PC-9 (cell line): ENCODE data around the gene ZMAT5. TPM values are rescaled to one million over a fixed set of nuclear protein-coding genes. Genes with fewer than 3 reads are reported as not detected.
"Not testable (repeated sequence)": the region's sequence is repeated elsewhere in the genome, so short reads cannot be mapped to it uniquely, and the experiment has no call there.

ENCODE experiments used
- BruUV-seq: library from RNA; stranded (reverse); fragments of 400-500 nt; replicated peaks from 2 replicates; lab custom pipeline; 2021; lab: Mats Ljungman, UMichigan
- CTCF ChIA-PET: fragments of 300-600 bp; sonication (Branson Sonifier 250); formaldehyde crosslinking; loops from one replicate; lab custom pipeline; 2022; ENCODE audit warnings: antibody characterized with exemption; lab: Charles Lee
- POLR2A ChIA-PET: fragments of 300-600 bp; sonication (Branson Sonifier 250); formaldehyde crosslinking; loops from one replicate; lab custom pipeline; 2022; ENCODE audit warnings: antibody characterized with exemption; ENCODE audit not compliant: unreplicated experiment; lab: Charles Lee
- DNase-seq, 2 experiments: peaks; one replicate each; pipeline versions ENCODE4 v3.0.0 to v3.0.0-alpha.2; 2015 to 2022; ENCODE audit warnings: mixed read lengths in 1 of 2
- H2AFZ ChIP-seq: fragments of 200-600 bp; sonication (generic); 2 replicates; pipeline ENCODE4 v1.8.1; 2017; ENCODE audit warnings: antibody characterized with exemption
- H3F3A ChIP-seq: fragments of 200-600 bp; sonication (generic); 2 replicates; pipeline ENCODE4 v1.8.1; 2017; ENCODE audit warnings: antibody characterized with exemption, mild to moderate bottlenecking, low read depth; ENCODE audit not compliant: insufficient read depth
- H3K27ac ChIP-seq: fragments of 200-600 bp; sonication (generic); 2 replicates; pipeline ENCODE4 v1.6.1; 2016; ENCODE audit warnings: mixed run types
- H3K27me3 ChIP-seq: fragments of 200-600 bp; sonication (generic); 2 replicates; pipeline ENCODE4 v1.6.1; 2016; ENCODE audit warnings: low read depth, mixed run types; ENCODE audit not compliant: insufficient read depth
- H3K36me3 ChIP-seq: fragments of 200-600 bp; sonication (generic); 2 replicates; pipeline ENCODE4 v1.6.1; 2016; ENCODE audit warnings: low read depth, mixed run types
- H3K4me1 ChIP-seq: fragments of 200-600 bp; sonication (generic); replicated peaks from 2 replicates; pipeline ENCODE4 v1.6.1; 2016; ENCODE audit warnings: mixed run types; ENCODE audit not compliant: insufficient read depth
- H3K4me2 ChIP-seq: fragments of 200-600 bp; sonication (generic); 2 replicates; pipeline ENCODE4 v1.6.1; 2017; ENCODE audit warnings: mixed run types
- H3K4me3 ChIP-seq: fragments of 200-600 bp; sonication (generic); 2 replicates; pipeline ENCODE4 v1.6.1; 2016; ENCODE audit warnings: mixed run types
- H3K79me2 ChIP-seq: fragments of 200-600 bp; sonication (generic); 2 replicates; pipeline ENCODE4 v1.6.1; 2017; ENCODE audit warnings: low read depth, mixed run types
- H3K9me2 ChIP-seq: fragments of 200-600 bp; sonication (generic); 2 replicates; pipeline ENCODE4 v1.8.1; 2017; ENCODE audit warnings: mild to moderate bottlenecking; ENCODE audit not compliant: insufficient read depth
- H3K9me3 ChIP-seq: fragments of 200-600 bp; sonication (generic); 2 replicates; pipeline ENCODE4 v1.8.1; 2016; ENCODE audit warnings: low read depth; ENCODE audit not compliant: insufficient read depth
- H4K20me1 ChIP-seq: fragments of 200-600 bp; sonication (generic); 2 replicates; pipeline ENCODE4 v1.8.1; 2017; ENCODE audit not compliant: insufficient read depth
- CTCF ChIP-seq: fragments of 200-600 bp; sonication (generic); conservative IDR thresholded peaks from 2 replicates; pipeline ENCODE4 v1.6.1; 2017; ENCODE audit warnings: mixed run types, antibody characterized with exemption, mild to moderate bottlenecking, moderate library complexity
- EZH2 ChIP-seq: fragments of 200-600 bp; sonication (generic); IDR thresholded peaks from 2 replicates; pipeline ENCODE4 v1.8.0; 2017; ENCODE audit warnings: antibody characterized with exemption, low read depth
- intact Hi-C: fragments of 100-400 bp; cut with micrococcal nuclease; formaldehyde crosslinking; loops from one replicate; pipeline ENCODE4 v1.10.0; 2022; ENCODE audit not compliant: unreplicated experiment
- total RNA-seq: library from RNA; stranded (reverse); gene quantifications from 2 replicates; pipeline ENCODE4 v1.2.3, GENCODE V29; 2021

ZMAT5 gene
- total RNA-seq, 1 experiment from 2014 or later: 14.2 TPM

- no peak overlapping the region for H2AFZ ChIP-seq
- no peaks in the 10 kb centered on the region for H3K27me3 ChIP-seq
- H3K4me1 ChIP-seq: peaks cover 5% of the 10 kb centered on the region; the same call in 1 of the 2 replicates
- no peak overlapping the region for H3K4me3 ChIP-seq
- H3K36me3 ChIP-seq: no peaks in the 10 kb centered on the region
- H3F3A ChIP-seq: peaks cover 13% of the 10 kb centered on the region; the same call in 1 of the 2 replicates
- BruUV-seq: no TSS peak
- no peaks in the 10 kb centered on the region for H3K79me2 ChIP-seq
- no peaks in the 10 kb centered on the region for H3K9me2 ChIP-seq
- no peaks in the 10 kb centered on the region for H3K9me3 ChIP-seq
- ChIA-PET POLR2A (no interaction called here), CTCF (no interaction called here)
- no peak overlapping the region for H3K27ac ChIP-seq
- TF ChIP-seq CTCF (no peak), EZH2 (no peak)
- H3K4me2 ChIP-seq: no peak overlapping the region
- no peaks in the 10 kb centered on the region for H4K20me1 ChIP-seq
- intact Hi-C loops: no loop called here
- no peak for DNase-seq
These were observed 9.7 kb downstream of the ZMAT5 start for GRCh38 chr22:29757096-29757495.

- H3K4me2 ChIP-seq: no peak overlapping the region
- peaks cover 13% of the 10 kb centered on the region; the same call in 1 of the 2 replicates for H3F3A ChIP-seq
- DNase-seq: no peak
- no peaks in the 10 kb centered on the region for H3K4me1 ChIP-seq
- no peaks in the 10 kb centered on the region for H3K9me3 ChIP-seq
- no peaks in the 10 kb centered on the region for H3K9me2 ChIP-seq
- no peak overlapping the region for H3K27ac ChIP-seq
- H3K36me3 ChIP-seq: no peaks in the 10 kb centered on the region
- H3K27me3 ChIP-seq: no peaks in the 10 kb centered on the region
- no peaks in the 10 kb centered on the region for H4K20me1 ChIP-seq
- POLR2A ChIA-PET: no interaction called here
- no peak for TF ChIP-seq EZH2
- TF ChIP-seq CTCF: no peak
- CTCF ChIA-PET: no interaction called here
- BruUV-seq: no TSS peak
- H3K79me2 ChIP-seq: no peaks in the 10 kb centered on the region
- no peak overlapping the region for H2AFZ ChIP-seq
- intact Hi-C loops: no loop called here
- no peak overlapping the region for H3K4me3 ChIP-seq
These were observed 10.5 kb downstream of the ZMAT5 start for GRCh38 chr22:29756341-29756740.

GRCh38 chr22:29755889-29756288 lies 10.9 kb downstream of the ZMAT5 start:
- POLR2A ChIA-PET: no interaction called here
- Histone ChIP-seq H3K27ac (no peak overlapping the region), H3K4me3 (no peak overlapping the region), H3K9me2 (no peaks in the 10 kb centered on the region), H2AFZ (no peak overlapping the region), H3K9me3 (no peaks in the 10 kb centered on the region), H3K27me3 (no peaks in the 10 kb centered on the region), H3K79me2 (no peaks in the 10 kb centered on the region), H3K36me3 (no peaks in the 10 kb centered on the region), H4K20me1 (no peaks in the 10 kb centered on the region), H3K4me1 (no peaks in the 10 kb centered on the region), H3F3A (peaks cover 13% of the 10 kb centered on the region; the same call in 1 of the 2 replicates), H3K4me2 (no peak overlapping the region)
- DNase-seq: no peak
- no TSS peak for BruUV-seq
- intact Hi-C loops: no loop called here
- TF ChIP-seq EZH2 (no peak), CTCF (no peak)
- CTCF ChIA-PET: no interaction called here

GRCh38 chr22:29754658-29755395 lies 12.0 kb downstream of the ZMAT5 start:
- H3K9me2 ChIP-seq, CTCF ChIA-PET, H4K20me1 ChIP-seq, H3K4me3 ChIP-seq, H3K9me3 ChIP-seq, H3K4me2 ChIP-seq, BruUV-seq, H3K4me1 ChIP-seq, H3K27me3 ChIP-seq, H3K27ac ChIP-seq, POLR2A ChIA-PET, H3K79me2 ChIP-seq, H2AFZ ChIP-seq, DNase-seq, intact Hi-C loops, H3K36me3 ChIP-seq: not testable (repeated sequence)
- peaks cover 13% of the 10 kb centered on the region; the same call in 1 of the 2 replicates for H3F3A ChIP-seq
